ENCODE data around the gene NR5A1.

DNA sequence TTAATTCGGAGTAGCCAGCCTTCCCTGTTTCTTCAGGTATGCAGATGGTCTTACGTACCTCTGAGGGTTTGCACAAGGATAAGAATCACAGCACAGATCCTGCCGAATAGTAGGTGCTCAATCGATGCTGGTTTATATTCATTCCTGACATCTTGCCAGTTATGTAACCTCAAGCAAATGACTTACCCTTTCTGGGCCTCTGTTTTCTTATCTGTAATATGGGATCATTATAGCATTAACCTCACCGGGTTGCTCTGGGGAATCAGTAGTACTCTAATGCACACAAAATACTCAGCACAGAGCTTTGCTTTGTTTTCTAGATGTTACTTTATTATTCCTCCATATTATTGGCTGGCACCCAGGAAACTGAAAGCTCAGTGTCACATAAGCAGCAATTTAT is 7.7 kb upstream of the NR5A1 start:
- TF ChIP-seq EZH2 (IDR thresholded peaks at IDR 0.05; ENCODE audit: low read depth, unreplicated experiment) = no peak
- no peak for TF ChIP-seq ZNF331 (CRISPR knock-in tag; IDR thresholded peaks at IDR 0.05; ENCODE audit: low read depth)
- no peak for TF ChIP-seq POLR2AphosphoS5 (IDR thresholded peaks at IDR 0.05; ENCODE audit: low read depth)
- TF ChIP-seq STAT1 (IDR thresholded peaks at IDR 0.05; ENCODE audit: unreplicated experiment) = no peak
- TF ChIP-seq, protein P1, sequence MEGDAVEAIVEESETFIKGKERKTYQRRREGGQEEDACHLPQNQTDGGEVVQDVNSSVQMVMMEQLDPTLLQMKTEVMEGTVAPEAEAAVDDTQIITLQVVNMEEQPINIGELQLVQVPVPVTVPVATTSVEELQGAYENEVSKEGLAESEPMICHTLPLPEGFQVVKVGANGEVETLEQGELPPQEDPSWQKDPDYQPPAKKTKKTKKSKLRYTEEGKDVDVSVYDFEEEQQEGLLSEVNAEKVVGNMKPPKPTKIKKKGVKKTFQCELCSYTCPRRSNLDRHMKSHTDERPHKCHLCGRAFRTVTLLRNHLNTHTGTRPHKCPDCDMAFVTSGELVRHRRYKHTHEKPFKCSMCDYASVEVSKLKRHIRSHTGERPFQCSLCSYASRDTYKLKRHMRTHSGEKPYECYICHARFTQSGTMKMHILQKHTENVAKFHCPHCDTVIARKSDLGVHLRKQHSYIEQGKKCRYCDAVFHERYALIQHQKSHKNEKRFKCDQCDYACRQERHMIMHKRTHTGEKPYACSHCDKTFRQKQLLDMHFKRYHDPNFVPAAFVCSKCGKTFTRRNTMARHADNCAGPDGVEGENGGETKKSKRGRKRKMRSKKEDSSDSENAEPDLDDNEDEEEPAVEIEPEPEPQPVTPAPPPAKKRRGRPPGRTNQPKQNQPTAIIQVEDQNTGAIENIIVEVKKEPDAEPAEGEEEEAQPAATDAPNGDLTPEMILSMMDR (conservative IDR thresholded peaks at IDR 0.05; ENCODE audit: low read depth in 2 of 2) = no peak
- no peak for TF ChIP-seq EZH2phosphoT487 (IDR thresholded peaks at IDR 0.05; ENCODE audit: unreplicated experiment)
- no peak for TF ChIP-seq REST (IDR thresholded peaks at IDR 0.05; ENCODE audit: unreplicated experiment)
- TF ChIP-seq CREB1 (CRISPR knock-in tag; IDR thresholded peaks at IDR 0.05; ENCODE audit: low read depth) = no peak
- TF ChIP-seq ZNF114 (CRISPR knock-in tag; IDR thresholded peaks at IDR 0.05) = no peak

Data from GM23338 (cell line).